Ramos (cell line): ENCODE measurements around the gene HDHD5.

Experiments used
- in situ Hi-C: fragments of 300-500 bp; cut with MboI; formaldehyde crosslinking; loops from one replicate; pipeline ENCODE4 v1.14.3; 2022; ENCODE audit warnings: low sequenced_read_pairs; ENCODE audit not compliant: unreplicated experiment

HDHD5 gene

DNA sequence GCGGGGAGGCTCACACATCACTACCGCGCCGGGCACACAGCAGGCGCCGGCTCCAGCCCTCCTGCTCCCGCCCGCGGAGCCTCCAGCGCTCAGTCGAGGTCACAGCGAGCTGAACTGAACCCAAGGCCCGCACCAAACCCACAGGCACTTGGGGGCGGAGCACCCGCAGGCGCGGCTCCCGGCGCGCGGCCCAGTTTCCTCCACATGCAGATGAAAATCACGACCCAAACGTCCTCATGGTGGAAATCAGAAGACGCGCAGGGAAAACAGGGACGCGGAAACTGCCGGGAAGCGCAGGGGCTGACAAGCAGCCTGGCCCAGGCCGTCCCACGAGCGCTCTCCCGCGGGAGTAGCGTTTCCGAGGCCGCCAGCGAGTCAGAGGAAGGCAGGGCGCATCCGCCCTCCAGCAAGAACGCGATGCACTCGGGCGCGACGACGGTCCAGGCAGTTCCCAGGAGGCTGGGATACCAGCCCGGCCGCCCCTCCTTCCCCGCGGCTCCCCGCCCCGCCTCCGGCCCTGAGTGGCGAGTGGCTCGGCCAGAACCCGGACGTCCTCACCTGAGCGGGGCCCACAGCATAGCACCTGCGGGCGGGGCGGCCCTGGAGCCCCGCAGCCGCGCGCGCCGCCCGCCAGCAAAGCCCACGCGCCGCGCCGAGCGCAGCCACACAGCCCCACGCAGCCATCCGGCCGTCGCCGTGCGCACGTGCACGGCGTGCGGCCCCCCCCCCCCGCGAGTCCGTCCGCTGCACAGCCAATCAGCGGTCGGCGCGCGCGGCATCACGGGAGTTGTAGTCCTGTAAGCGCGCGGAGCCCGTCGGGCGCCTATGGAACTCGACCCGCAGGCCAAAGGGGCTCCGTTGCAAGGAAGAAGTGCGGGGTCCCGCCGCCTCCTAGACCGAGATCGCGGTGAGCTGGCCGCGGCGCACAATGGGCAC, at the start of gene HDHD5:
Gene HDHD5, minus strand, starts transcription at position 710 of the 936 bp plus-strand sequence. Its CDS starts 26 bp downstream, at position 684.
- in situ Hi-C loops = no loop called here

DNA sequence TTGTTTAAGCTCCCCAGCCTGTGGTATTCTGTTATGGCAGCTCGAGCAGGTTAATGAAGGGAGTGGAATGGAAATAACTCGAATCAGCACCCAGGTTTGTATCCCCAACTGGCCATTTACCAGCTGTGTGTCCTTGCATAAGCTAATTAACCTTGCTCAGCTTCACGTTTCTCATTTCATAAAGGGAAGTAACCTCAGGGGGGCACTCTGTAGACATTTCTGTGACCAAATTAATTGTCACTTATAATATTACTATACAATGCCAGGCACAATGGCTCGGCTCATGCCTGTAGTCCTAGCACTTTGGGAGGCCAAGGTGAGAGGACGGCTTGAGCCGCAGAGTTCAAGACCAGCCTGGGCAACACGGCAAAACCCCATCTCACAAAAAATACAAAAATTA, 46.4 kb upstream of the HDHD5 start:
- in situ Hi-C loops = no loop called here

DNA sequence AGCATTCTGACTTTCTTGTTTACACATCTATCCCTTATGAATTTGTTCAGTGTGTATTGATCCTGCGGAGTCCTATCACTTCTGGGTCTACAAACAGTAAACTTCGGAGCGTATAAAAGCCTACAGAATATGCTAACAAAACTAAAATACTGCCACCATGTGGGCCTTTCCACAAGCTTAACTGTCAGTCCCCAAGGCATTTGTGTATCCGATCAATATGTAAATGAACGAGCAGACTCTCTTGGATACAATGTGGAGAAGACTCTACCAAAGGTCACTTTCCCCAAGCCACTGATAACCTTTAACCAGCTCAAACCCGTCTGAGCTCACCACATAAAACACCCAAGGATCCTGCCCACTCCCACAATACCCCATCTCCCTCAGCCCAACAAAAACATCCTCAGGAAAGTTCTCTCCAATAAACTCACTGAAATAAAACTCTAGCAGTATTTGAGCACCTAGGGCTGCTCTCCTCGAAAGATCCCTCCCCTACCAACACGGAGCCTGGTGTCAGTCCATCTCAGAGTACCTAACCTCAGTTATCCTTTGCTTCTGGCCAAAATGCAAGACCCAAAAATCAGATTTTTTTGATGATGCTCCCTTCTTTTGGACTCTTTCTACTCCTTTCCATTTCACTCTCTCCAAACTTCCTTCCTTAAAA, 42.3 kb upstream of the HDHD5 start:
- in situ Hi-C loops = no loop called here

DNA sequence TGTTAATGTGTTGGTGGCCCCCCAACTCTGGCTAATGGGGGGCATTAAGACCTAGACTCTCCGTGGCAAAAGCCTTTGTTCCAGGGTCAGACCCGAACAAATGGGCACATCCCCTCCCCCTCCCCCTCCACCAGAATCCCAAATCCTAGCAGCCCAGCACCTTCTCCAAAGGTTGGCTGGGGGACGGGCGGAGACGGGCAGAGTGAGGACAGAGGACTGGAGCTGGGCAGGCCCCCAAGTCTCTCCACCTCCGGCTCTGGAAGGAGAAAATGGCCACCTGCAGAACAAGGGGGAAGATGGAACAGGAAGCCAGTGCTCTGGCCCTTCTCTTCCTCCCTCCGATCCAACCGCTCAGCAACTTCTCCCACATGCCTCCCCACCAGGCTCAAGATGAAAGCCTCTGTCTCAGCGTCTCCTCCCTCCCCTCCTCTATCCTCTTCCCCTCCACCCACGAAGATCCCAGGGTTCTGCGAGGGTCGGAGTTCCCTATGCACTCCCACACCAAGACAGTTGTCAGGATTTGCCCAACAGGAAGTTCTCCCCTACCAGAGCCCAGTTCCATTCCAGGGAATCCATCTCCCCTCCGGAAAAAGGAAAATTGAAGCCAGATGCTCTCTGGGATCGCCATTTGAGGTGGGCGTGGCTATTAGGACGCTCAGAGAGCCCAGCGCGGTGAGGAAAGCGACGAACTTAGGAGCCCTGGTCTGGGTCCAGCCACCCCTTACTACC, 40.1 kb upstream of the HDHD5 start:
- in situ Hi-C loops = no loop called here

DNA sequence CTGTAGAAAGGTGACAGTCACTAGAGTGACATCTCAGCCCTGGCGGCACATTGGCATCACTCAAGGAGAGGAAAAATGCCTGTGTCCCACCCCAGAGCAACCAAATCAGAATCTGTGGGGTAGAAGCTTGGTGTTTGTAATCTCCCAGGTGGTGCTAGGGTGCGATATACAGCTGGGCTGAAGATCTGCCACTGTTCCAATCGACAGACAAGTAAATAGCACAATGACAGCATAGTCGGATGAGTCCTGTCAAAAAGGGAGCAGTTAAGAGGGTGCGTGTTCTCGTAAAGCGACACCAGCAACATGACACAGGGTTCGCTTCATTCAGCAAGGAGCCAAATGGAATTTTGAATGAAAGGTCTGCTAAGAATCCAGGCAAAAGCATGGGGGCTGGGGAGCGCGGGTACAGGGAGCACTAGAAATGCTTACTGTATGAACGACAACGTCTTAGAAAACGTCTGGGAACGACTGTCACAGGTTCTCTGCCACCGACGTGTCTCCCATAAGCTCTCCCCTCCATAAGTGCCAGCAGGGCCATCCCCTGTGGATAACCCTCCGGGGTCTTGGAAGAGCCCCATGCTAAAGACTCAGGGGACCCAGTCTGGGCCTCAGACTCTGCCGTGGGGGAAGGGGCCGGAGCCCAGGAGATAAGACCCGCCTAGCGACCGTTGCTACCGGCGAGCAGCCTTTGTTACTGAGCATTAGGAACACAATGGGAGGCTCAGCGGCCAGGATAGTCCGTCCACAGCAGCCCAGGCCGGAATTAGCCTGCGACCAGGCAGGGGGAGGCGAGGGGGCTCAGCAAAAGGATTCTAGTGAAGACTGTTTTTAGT, 39.3 kb upstream of the HDHD5 start:
- in situ Hi-C loops = no loop called here

DNA sequence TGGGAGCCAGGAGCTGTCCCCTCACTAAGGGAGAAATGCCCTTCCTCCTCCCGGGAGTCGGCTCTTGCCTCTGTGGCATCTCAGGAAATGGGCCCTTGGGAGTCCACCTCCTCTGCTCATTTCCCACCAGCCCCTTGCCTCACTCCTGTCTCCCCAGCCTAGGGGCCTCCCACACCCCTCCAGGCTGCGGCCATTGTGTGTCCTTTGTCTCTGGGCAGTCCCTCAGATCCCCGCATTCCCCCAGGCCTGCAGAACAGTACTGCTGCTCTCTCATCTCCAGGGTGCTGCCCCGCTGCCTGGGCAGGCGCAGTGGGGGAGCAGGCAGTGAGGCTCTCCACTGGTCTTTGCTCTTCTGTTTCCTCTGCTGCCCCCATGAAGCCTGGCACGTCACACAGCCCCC, 35.1 kb upstream of the HDHD5 start:
- in situ Hi-C loops = no loop called here

DNA sequence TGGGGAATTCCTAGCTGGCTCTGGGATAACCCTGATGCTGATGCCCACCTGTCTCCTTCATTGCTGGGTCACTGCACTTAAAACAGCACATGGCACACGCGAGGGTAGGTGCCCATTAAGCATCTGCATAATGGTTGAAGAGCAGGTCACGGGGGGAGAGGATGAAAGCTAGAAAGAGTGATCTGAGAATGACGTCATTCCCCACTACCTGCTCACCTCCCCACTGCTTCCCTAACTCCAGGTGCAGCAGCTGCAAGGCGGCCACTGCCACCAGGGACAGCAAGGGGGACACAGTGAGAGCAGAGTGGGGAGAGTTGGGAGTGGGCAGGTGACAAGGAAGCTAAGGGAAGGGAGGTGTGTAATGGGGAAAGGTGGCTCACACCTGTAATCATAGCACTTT, 33.1 kb upstream of the HDHD5 start:
- in situ Hi-C loops = no loop called here

DNA sequence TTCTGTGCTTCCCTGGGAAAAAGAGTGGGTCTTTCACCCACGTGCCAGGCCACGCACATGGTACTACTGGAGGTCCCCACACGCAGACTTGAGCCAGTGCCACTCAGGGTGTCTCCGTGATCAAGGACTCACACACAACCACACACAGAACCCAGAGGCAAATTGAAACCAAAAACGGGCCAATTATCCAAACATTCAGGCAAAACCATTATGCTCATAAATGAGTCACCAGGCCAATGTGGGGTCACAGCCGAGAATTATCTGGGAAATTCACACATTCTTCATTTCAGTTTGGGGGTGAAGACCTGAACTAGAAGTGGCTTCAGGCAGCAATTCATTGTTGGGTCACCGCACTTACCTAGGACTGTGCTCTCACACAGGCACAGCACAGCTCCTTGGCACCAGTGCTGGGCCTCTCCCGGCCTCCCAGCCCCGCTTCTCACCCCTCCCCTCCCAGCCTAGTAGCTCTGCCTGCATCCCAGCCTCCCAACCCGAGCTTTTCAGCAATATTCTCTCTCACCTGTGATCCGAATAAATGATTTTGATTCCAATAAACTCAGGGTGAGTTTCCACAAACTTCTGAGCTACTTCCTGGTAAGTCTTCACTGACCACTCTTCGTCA, 32.2 kb upstream of the HDHD5 start:
- in situ Hi-C loops = no loop called here

DNA sequence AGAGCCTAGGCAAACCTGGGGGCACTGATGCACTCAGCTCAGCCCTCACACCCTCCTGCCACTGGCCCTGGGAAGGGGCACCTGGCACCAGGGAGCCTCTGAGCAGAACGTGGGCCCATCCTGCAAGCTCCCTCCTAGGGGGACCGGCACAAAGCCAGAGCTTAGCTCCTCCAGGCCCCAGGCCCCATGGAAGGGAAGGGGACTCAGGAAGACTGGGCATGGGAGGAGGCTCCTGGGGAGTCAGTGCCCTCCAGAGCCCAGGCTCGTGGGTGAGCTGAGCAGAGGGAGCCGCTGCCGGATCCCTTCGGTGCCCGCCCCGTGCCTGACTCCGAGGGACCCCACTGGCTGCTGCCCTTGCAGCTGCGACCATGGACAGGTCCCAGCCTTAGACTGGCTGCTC, 31.6 kb upstream of the HDHD5 start:
- in situ Hi-C loops = no loop called here

DNA sequence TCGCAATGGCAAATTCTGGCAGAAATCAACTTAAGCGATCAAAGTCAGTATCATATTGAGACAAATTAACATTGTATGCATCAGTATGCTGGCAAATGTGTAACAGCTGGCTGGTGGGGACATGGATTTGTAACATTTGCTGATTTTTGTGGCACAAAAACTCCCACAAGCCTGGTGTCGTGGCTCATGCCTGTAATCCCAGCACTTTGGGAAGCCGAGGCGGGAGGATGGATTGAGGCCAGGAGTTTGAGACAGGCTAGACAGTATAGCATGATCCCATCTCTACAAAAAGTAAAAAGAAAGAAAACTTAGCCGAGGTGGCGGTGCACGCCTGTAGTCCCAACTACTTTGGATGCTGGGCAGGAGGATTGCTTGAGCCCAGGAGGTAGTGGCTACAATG, 17.6 kb upstream of the HDHD5 start:
- in situ Hi-C loops = no loop called here

DNA sequence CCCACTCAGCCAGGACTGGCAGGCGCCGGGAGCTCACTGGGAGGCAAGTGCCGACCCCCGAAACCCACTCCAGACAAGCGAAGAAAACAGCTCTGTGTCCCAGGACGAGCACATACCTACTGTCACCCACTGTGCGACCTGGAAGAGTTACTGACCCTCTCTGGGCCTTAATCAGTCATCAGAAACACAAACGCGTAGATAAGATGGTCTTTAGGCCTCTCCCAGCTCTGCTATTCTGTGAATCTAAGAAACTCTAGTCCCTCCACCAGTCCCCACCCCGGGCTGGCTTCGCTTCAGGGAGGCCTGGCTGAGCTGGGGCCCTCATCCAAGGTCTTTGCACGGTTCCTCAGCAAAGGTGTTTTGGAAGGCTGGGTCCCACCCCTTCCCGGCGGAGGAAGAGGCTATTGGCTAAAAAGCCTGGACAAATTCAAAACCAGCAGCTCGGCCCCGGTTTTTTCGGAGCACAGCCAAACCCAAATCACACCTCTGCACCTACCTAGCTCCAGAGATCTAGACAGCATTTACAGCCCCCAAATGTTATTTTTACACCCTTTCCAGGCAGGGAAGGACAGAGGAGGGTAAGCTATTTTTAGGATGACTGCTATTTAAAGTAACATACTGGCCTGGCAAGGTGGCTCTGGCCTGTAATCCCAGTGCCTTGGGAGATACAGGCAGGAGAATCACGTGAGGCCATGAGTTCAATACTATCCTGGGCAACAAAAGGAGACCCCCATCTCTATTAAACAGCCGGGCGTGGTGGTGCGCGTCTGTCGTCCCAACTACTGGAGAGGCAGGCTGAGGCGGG, 13.2 kb upstream of the HDHD5 start:
- in situ Hi-C loops = loop anchor here (5.0 kb wide), 1 partner anchor 325 kb away; no protein-coding TSS in a partner anchor

DNA sequence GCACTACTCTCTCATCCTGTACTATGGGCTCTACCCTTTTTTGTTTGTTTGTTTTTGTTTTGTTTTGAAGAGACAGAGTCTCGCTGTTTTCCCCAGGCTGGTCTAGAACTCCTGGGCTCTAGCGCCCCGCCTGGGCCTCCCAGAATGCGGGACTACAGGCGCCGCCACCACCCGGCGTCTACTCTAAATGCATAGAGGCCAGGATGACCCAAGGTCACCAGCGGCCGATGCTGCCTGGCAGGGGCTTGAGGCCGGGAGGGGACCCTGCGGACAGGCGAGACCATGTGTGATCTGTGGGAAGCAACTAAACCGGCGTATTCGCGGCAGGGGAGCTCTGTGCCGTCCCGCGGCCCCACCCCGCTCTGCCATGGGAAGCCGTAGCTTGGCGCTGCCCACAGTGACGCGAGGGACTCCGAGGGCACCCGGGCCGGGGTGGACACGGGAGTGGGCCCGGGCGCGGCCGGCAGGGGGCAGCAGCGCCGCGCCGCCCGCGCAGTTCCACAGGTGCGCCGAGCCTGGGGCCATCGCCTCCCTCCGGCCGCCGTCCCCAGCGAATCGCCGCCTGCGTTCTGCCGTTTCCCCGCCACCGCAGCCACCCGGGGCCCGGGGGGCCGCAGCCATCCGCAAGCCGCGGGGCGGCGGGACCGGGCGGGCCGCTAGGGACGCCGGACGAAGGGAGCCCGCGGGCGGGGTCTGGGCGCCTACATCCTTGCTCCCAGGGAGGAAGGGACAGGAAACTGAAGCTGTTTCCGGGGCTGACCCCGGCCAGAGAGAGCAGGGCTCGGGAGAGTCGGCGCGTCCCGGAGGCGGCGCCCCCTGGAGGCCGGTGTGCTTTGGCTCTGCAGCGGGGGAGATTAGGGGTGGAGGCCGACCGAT, 12.3 kb upstream of the HDHD5 start:
- in situ Hi-C loops = loop anchor here (5.0 kb wide), 1 partner anchor 326 kb away; no protein-coding TSS in a partner anchor

DNA sequence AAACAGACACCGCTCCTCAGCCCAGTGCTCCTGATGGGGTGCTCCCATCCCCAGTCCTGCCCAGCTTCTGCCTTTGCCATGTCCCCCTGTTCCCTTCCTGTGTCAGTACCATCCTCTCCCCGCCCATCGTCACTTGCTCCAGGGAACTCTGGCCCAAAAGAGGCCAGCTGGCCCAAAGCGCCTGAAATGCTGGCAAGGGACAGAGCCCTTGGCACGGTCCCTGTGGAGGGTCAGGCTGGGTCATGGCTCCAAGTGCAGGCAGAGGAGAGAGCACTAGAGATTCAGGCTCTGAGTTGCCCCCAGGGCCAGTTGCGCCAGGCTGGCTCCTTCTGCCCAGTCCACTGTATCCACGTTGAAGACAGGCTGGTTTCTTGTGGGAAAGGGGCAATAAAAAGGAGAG, 8.4 kb upstream of the HDHD5 start:
- in situ Hi-C loops = no loop called here

DNA sequence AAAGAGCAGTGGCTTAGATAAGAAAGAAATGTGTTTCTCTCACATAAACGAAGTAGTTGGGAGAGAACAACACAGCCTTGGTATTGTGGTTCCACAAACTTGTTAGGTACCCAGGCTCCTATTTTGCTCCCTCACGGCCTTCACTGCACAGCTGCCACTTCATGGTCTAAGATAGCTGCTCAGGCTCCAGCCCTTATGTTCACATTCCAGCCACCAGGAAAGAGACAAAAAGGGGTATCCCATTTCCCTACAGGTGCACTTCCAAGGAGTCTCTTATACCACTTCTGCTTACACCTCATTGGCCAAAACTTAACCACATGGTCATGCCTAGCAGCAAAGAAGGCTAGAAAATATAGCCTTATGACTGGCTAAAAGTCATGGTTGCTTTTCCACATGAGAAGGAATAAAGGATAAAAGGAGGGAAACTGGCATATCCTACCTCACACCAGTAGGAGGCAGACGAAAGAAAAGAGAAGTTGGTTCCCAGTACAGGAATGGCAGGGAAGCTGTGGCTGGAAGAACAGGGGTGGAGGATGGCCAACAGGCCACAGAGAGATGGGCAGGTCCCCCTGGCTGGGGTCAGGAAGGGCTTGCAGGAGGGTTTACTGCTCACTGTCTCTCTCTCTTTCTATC, 5.4 kb upstream of the HDHD5 start:
- in situ Hi-C loops = no loop called here

DNA sequence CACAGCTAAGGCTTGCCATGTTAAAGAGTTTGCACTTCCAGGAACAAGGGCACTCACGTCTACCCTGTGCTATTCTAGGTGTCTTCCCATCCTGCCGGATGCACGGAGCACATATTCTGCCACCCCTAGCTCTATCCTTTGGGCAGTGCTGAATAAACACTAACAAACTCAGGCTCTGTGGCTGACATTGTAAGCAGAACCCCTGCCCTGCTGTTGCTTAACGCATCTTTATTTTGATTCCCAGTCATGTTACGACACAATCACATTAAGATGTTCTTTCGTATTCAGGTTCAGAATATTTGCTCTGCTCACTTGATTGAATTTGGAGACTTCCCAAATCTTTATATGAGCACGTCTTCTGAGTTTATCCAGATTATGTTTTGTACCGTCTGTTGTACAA, 3.7 kb upstream of the HDHD5 start:
- in situ Hi-C loops = no loop called here

DNA sequence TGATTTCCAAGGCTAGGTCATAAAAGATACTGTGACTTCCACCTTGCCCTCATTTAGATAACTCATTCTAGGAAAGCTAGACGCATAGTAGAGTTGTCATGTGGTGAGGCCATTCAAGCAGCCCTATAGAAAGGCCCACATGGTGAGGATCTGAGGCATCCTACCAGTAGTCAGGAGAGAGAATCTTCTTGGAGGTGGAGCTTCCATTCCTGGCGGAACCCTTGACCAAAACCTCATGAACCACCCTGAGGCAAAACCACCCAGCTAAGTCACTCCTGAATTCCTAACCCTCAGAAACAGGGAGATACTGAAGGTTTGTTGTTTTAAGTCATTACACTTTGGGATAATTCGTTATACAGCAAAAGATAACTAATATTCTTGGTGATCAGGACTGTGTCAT, 2.9 kb upstream of the HDHD5 start:
- in situ Hi-C loops = no loop called here

DNA sequence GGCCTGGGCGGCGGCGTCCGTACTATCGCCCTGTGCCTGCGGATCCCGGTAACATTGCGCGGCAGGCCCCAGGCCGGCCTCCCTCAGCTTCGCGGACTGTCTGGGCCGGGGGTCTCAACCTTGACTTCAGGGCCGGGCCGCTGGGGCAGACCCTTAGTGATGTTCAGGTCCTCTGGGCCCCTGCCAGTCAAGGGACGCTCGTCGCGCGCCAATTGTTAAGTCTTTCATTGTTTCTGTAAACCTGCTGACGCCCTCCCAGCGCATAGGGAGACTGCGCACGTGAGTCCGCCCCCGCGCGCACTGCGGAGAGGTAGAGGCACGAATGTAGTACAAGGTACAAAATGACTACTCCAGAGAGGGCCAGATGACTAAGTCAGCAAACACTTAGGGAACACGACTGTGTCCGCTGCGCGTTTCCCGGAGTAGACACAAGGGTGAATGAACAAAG, 451 bp upstream of the HDHD5 start:
- in situ Hi-C loops = no loop called here
